HG02938 (cell line): ENCODE measurements around the gene TXN2.
A peak's percentile ranks its signal among the peaks of the same experiment; 100 is the strongest.
"Not testable (repeated sequence)": the region's sequence is repeated elsewhere in the genome, so short reads cannot be mapped to it uniquely, and the experiment has no call there.

Source experiments
- ATAC-seq: cut with Tn5 transposase; IDR thresholded peaks from one replicate; pipeline ENCODE4 v1.9.1; 2021; ENCODE audit warnings: mild to moderate bottlenecking, moderate library complexity; ENCODE audit not compliant: unreplicated experiment

The TXN2 gene

DNA sequence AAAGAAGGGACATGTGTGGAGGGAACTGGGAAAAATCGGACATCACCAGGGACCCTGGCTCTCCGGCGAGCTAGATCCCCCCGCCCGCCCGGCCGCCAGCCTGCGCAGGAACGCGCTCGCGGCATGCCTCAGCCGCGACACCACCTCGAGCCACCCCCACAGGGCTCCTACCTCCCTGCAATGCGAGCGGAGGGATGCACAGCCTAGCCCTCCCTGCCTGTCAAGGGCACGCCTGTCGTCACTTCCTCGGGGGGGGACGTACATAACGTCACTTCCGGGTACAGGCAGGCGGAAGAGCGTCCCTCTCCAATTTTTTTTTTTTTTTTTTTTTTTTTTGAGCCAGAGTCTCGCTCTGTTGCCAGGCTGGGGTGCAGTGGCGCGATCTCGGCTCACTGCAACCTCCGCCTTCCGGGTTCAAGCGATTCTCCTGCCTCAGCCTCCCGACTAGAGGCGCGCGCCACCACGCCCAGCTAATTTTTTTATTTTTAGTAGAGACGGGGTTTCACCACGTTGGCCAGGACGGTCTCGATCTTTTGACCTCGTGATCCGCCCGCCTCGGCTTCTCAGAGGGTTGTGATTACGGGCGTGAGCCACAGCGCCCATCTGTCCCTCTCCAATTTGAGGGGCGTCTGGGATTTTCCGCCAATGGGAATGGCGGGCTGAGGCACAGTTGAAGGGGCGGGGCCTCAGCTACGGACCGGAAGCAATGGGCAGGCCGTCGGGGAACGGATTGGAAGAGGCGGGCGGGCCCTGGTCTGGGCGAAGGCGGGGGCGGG is at the start of gene TXN2:
Gene TXN2, minus strand, starts transcription at position 248 of the 776 bp plus-strand sequence. CDS start 803 bp downstream, outside the sequence.
- peak; percentile 84 for ATAC-seq

DNA sequence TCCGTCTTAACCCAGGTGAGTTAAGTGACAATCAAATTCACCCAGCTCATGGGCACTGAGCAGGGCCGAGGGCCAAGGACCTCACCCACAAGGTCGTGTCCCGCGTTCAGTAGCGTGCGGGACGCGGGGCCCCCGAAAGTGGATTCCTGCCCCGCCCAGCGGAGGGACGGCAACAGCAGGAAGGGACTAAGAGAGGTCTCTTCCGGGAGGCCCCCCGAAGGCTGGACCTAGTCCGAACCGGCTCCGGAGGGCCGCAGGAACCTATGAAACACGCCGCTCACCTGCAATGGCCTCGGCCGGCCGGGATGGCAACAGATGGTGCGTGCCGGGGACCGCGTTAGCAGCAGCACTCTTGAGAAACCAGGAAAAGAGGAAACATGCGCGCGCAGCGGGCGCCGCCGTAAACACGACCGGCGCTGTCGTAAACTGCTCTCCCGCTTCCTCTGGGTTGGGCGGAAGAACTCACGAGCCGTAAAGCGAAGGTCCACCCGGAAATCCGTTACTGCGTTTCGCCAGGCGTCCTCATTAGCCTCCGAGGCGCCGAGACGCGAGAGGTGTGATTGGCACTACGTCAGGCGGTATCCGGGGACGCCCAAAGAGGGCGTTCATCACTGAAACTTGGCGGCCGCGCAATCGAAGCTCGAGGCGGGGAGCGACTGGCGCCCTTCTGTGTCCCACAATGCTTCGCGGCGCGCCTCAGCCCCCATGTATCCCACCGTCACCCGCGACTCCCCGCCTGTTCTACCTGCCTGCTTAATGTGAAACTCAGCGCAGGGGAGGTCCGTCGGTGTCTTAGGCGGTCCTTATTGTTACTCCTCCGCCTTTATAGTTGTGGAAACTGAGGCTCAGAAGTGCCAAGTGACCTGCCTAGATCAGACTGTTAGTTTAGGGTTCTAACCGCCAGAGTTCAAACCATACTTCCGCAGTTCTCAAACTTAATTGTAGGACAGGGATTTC is 47.6 kb upstream of the TXN2 start, which contains the start of gene EIF3D:
Gene EIF3D, minus strand, starts transcription at position 372 of the 957 bp plus-strand sequence. CDS start 3,045 bp downstream, outside the sequence.
- ATAC-seq = peak; percentile 92

GRCh38 chr22:36528341-36528740 is 46.9 kb upstream of the TXN2 start:
- ATAC-seq = no peak

DNA sequence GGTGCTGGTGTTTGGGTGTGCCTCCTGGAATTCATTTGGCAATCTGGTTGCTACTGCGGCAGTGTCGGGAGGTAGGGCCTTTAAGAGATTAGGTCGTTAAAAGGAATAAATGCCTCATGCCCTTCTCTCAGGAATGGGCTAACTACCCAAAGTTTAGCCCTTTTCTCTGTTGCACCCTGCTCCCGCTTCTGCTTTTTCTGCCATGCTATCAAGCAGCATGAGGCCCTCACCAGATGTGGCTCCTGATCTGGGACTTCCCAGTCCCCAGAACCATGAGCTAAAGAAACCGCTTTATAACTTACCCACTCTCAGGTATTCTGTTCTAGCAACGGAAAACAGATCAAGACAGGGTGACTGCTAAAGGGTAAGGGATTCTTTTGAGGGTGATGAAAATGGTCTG is 41.2 kb upstream of the TXN2 start:
- ATAC-seq = no peak

DNA sequence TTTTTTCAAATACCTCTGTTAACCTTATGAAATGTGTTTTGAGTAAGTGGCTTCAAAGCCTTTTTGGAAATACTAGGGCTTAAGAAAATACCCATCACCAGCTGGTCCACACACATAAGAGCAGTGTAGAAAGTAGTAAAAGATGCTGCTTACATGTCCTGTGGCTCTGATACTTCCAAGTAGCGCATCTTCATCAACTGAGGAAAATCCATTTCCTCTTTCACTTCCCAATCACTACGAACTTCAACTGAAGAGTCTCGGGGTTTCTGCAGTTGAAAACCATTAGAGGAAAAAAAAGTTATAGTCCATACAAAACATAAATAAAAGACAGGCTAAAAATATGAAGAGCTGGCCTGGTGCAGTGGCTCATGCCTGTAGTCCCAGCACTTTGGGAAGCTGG is 39.0 kb upstream of the TXN2 start:
- no peak for ATAC-seq

- ATAC-seq = not testable (repeated sequence)
These were observed 38.5 kb upstream of the TXN2 start for GRCh38 chr22:36519906-36520305.

DNA sequence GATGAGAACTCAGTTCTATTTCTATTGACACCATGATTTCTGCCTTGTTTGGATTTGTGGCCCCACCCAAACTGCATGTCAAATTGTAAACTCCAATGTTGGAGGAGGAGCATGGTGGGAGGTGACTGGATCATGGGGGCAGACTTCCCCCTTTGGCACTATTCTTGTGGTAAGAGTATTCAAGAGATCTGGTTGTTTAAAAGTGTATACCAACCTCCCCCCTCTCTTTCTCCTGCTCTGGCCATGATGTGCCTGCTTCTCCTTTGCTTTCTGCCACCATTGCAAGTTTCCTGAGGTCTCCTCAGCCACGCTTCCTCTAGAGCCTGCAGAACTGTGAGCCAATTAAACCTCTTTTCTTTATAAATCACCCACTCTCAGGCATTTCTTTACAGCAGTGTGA is 33.3 kb upstream of the TXN2 start:
- no peak for ATAC-seq

DNA sequence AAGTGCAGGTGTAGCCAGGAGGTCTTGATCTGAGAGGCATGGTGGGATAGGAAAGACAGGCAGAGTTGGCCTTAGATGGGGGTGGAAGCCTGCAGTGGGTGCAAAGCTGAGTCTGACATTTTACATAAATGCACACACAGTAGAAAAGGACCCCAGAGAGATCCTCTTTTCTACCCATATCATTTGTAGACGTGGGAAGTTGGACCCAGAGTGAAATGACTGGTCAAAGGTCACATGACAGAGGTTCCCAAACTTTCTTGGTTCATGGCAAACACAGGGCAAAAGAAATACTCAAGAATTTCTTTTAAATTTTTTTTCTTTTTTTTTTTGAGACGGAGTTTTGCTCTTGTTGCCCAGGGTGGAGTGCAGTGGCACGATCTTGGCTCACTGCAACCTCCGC is 31.6 kb upstream of the TXN2 start:
- no peak for ATAC-seq

- no peak for ATAC-seq
These were observed 30.9 kb upstream of the TXN2 start for GRCh38 chr22:36512333-36512732.

- ATAC-seq = no peak
These were observed 29.8 kb upstream of the TXN2 start for GRCh38 chr22:36510966-36511881.

DNA sequence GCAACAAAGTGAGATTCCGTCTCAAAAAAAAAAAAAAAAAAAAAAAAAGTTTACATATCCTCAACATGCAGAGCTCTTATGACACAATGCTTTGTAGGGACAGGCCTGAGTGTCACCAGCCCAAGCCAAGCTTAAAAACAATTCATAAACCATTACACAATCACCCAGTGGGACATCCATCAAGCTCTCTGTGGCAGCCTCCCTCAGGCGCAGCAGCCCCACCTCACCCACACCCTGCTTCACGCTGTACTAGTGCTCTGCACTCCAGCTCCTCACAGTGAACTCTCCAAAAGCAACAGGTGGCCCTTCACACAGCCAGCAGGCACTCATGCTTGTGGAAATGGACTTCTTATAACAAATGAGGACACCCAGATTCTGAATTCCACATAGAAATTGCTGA is 28.9 kb upstream of the TXN2 start:
- no peak for ATAC-seq

- ATAC-seq = no peak
These were observed 26.1 kb upstream of the TXN2 start for GRCh38 chr22:36507518-36508010.

DNA sequence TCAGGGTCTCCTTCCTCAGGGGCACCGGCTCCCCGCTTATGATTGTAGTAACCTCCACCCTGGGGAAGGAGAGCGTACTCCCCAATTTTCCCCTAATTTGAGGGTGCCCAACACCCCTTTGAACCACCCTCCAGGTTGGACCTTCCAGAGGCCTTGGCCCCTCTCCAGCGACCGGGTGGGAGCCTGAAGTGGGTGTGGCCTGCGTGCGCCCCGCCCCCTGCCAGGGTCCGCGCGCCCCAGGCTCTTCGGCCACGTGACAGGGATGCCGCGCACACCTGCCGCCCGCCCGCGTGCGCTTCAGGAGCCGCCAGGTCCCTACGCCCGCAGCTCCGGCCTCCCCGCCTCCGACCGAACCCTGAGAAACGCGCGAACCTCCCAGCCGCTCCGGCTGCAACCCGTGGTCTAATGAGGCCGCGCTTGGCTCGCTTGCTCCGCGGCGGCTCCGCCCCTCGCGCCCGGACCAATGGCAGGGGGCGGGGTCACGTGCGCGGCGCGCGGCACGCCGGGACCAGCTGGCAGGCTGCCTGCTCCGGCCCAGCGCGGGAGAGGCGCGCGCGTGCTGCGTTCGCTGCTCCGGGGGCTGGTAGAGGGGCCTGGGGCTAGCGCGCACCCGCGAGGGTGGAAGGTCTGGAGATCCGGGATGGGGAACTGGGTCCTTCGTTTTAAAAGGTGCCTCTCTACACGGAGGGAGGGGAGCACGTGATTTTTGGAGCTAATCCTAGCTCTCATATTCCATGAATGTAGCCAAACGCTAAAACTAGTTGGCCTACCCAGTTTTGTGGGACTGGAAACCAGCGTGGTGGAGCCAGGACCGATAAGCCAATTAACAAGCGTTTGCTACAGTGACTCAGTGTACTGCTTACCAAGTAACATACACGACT is 25.4 kb upstream of the TXN2 start, which contains the start of gene FOXRED2:
Gene FOXRED2, minus strand, starts transcription at position 404 of the 881 bp plus-strand sequence. CDS start 618 bp downstream, outside the sequence.
- no peak for ATAC-seq

GRCh38 chr22:36505998-36506635 is 24.7 kb upstream of the TXN2 start:
- no peak for ATAC-seq

DNA sequence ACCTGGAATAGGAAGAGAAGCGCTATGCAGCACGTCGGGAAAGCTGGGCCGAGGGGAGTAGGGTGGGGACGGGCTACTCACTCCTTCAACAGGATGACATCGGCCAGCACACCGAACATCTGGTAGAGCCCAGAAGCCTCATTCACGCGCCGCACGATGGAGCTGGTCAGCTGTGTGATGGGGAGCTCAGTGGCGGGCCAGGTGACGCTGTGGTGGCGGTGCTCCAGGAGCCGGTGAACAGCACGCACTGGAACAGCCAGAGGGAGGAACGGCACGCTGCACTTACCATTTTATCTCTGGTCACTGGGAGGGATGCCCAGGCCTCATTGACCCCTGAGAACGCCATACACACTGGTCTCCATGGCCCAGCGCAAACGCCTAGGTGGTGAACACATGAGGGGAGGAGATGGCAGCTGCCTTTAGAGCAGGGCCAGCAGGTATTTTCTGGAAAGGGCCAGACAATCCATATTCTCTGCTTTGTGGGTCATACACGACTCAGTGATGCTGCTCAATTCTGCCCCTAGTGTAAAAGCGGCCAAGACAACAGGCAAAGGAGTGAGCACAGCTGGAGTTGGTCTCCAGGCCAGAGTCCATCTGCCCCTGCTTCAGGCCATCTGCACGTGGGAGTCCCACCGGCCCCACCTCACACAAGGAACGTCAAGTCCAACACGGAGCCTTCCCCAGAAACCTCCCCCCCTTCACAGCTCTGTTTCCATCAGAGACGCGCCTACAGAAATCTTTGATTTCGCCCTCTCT is 16.6 kb upstream of the TXN2 start:
- no peak for ATAC-seq

GRCh38 chr22:36493690-36494110 is 12.3 kb upstream of the TXN2 start:
- ATAC-seq = peak; percentile 66

DNA sequence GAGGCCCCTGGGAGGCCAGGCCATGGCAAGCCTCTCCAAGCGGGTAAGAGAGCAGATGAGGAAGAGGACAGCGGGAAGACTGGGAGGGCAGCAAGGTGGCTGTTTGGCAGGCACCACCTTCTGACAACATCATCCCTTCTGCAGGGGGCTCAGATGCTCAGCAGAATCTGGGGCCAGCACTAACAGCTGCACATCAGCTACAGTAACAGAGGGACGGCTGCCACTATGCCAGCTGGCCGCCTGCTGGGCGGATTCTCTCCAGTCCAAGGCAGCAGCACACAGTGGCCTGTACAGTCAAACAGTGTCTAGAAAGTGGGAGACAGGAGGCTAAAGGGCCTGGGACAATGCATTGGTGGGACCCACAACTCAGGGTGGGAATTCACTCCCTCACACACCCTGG is 10.7 kb upstream of the TXN2 start:
- no peak for ATAC-seq

DNA sequence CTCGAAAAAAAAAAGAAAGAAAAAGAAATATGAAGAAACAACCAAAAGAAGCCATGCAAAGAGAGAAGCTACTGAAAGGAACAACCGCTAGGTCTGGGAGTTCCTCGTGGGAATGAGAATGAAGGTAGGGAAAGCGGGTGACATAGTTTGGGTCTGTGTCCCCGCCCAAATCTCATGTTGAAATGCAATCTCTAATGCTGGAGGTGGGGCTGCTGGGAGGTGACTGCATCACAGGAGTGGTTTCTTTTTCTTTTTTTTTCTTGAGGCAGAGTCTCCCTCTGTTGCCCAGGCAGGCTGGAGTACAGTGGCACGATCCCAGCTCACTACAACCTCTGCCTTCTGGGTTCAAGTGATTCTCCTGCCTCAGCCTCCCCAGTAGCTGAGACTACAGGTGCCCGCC is 9.7 kb upstream of the TXN2 start:
- ATAC-seq = no peak
